HPDE6-E6E7 (cell line): ENCODE data around the gene CSPG4.
"Not testable (repeated sequence)": the region's sequence is repeated elsewhere in the genome, so short reads cannot be mapped to it uniquely, and the experiment has no call there.

Experiments
- DNase-seq: peaks from one replicate; pipeline ENCODE4 v3.0.0; 2011; ENCODE audit warnings: missing footprints; ENCODE audit errors: extremely low spot score

Gene CSPG4

DNA sequence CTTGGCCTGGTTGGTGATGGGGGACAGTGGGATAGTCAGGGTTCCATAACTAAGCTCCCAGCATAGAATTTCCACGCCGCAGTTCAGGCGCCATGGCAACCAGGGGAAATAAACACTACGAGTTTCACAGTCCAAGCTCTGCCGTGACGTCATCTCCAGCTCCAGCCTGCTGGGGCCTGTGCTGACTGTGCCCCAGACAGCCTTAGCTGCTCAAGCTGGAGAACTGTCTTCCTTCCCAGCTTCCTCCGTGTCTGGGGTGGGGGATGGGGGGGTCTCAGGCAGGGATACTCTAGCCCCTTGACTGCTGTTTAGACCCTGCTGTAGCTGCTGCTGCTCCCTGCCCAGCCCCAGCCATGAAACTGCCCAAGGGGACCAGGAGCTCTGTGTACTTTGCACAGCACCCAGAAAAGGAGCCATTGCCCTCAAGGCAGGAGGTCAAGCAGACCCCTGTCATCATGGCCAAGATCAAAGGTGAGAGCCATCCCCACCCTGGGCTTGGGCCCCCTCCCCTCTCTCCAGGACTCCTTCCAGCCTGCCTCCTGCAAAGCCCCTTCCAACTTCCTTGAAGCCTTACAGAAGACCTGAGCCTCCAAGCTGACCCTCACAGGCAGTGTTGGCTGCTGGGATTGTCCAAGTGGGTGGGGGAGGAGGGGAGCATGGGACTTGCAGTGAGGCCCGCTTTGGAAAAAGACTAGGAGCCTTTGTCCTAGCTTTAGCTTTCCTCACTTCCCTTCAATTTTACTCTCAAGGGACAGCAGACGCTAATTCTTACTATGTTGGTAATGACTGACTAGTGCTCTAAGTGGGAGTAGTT lies 11.4 kb upstream of the CSPG4 start:
- peak; percentile 98 for DNase-seq

DNA sequence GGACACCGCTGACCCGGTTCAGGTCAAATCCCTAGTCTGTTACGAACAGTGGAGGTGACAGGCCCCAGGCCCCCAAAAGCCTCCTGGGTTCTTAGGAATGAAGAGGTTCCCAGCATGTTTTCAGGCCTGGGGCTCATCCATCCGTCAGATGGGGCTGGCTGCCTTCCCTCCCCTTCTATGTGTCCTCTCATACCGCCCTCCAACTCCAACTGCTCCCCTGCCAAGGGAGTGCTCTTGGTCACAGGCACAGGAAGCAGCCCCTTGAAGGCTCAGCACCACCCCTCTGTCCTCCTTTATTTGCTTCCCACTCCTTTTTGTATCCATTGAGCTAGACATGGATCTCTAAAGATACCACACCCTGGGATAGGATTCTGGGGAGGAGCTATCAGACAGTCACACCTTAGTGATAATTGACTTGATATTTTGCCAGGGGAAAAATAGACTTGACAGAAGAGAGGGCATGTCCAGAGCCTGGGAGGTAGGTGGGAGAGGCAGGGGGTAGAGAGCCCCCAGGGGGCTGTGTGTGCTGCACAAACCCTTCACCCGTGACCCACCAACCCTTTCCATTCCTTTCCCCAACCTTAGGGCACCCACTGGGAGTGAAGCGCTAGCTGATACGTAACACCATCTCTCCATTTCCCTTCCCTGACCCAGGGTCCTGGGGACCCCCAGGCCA lies 10.7 kb upstream of the CSPG4 start:
- no peak for DNase-seq

DNA sequence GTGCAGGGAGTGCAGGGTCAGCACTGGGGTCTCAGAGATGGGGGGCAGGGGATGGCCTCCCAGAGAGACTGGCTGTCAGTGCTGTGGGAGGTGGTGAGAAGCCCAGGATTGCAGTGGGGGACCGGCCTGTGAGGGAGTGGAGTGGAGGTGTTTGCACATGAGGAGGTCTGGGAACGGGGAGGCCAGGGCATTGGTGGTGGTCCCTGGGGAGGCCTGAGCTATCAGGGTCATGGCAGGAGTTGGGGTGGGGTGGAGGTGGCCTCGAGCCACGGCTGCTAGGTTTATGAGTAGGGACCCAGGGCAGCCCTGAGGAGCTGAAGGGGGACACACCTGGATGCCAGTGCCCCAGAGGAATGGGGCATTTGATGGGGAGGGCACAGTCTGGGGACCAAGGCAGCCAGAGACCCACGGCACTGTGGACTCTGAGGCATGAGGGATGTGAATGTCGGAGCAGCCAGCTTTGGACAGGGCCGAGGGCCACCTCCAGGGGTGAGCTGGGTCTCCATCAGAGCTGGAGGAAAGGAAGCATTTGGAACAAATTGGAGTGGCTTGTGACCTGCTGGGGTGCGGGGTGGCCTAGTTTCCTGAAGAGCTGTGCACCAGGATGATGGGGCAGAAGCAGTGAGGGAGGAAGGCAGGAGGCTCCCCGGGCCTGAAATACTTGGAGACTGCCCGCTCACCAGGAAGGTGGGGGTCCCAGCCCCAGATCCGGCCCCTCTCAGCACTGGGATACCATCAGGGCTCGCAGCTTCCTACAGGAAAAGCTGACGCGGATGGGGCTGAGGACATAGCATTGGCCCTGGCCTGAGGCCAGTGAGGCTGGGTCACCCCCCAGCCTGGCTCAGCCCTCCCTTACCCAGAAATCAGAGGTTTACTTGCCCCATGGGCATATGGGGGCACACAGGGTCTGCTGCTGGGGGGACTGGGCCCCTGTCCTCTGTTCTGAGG lies 9.5 kb upstream of the CSPG4 start:
- DNase-seq, result no peak

DNA sequence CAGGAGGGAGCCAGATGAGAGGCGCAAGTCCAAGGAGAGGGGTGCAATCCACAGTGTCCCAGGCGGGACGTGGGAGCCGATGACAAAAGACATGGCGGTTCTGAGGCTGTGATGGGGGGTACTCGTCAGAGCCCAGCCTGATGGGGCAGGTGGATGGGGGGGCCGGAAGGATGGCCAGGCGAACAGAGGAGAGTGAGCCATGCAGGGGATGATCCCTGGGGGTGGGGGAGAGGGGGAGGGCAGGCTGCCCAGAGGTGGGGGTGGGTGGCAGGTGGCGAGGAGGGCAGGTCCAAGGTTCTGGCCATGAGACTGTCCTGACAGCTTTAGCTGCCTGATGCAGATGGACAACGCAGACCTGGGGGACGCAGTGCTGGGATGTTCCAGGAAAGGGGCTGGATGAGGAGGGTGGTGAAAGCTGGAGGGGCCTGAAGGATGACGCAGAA lies 8.9 kb upstream of the CSPG4 start:
- DNase-seq, result no peak

DNA sequence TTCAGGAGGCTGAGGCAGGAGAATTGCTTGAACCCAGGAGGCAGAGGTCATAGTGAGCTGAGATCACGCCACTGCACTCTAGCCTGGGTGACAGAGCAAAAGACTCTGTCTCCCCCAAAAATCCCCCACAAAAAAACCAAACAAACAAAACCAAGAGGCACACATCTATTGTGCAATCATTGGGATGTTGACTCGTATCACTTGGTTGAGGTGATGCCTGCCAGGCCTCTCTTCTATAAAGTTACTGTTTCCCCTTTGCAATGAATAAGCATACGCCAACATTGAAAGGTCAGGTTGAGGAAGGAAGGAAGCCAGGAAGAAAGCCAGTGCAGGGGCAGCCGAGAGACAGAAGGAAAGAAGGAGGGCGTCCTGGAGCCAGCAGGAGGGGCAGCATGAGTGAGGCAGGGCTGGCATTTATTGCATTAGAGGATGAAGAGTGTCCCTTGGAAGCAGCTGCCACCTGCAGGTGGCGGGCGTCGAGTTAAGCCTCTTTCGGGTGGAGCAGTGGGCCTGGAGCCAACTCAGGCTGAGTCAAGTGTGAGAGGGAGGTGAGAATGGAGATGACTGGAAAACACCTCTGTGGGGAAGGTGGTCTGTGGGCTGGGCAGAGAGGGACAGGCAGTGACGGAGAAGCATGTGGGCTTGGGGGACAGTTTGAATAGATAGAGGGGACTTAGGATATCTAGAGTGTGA lies 8.3 kb upstream of the CSPG4 start:
- peak; percentile 78 for DNase-seq

DNA sequence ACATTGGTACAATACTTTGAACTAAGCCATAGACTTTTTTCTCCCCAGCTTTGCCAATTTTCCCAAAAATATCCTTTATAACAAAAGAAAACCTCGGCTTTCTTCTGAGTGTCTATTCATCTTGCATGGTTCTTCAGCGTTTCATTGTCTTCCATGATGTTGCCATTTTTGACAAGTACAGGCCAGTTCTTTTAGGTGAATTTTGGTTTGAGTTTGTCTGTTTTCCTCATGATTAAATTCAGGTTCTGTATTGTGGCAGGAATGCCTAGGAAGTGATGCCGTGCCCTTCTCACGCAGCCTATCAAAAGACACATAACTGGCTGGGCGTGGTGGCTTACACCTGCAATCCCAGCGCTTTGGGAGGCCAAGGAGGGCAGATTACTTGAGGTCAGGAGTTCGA lies 7.6 kb upstream of the CSPG4 start:
- DNase-seq, result no peak

DNA sequence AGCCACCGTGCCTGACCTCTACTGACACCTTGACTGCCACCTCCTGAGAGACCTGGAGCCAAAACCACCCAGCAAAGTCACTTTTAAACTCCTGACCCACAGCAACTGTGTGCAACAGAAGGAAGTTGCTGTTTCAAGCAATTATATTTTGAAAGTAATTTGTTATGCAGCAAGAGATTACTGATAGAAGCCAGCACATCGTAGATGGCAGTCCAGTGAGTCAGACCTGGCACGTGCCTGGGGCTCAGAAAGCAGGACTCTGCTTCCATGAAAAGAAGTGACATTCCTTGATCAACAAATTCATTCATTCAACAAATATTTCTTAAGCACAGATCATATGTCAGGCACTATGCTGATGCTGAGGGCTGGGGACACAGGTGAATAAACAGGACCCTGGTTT lies 5.7 kb upstream of the CSPG4 start:
- DNase-seq, result no peak

DNA sequence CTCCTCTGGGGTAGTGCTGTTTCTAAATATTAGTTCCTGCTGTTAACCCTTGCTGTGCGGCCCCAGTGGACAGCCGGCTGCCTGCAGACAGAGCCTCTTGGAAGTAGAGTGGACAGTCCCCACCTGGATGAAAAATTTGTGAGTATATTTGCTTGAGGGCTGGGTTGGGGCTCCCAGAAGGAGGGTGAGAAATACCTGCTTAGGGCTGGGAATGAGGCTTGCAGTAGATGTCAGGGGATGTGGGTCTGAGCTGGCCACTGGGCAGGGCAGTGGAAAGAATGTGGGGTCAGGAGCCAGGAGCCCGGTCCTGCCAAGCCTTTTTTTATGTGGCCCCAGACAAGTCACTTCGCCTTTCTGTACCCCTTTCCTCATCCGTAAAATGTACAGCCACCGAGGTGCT lies 4.4 kb upstream of the CSPG4 start:
- DNase-seq, result not testable (repeated sequence)

DNA sequence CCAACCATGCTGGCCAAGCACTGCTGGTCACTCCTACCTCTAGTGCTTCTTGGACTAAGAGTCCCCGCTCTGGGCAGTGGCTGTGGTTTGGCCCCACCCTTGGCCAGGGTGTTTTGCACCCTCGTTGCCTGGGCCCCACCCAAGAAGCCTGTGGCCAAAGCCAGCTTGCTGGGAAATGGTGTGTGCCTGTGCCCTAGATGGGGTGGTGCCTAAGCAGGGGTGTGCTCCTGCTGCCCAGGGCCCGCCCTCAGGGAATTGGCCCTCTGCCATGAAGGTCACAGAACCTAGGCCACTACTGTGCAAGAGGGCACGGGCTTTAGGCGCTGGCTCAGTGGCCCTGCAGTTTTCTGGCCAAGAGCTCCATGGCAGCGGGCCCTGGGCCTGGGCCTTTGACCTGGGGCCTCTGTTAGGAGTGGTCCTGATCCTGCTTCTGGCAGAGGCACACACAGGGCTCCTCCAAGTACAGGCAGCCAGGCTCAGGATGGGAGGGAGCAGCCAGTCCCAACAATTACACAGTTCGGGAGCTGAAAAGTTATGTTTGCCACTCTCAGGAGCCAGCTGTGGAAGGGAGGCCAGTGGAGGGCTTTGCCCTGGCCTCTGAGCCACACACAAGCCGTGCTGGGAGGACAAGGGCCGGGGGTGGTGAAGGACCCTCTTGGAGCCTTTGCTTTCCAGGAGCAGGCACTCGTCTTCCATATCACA lies 3.8 kb upstream of the CSPG4 start:
- DNase-seq, result not testable (repeated sequence)

DNA sequence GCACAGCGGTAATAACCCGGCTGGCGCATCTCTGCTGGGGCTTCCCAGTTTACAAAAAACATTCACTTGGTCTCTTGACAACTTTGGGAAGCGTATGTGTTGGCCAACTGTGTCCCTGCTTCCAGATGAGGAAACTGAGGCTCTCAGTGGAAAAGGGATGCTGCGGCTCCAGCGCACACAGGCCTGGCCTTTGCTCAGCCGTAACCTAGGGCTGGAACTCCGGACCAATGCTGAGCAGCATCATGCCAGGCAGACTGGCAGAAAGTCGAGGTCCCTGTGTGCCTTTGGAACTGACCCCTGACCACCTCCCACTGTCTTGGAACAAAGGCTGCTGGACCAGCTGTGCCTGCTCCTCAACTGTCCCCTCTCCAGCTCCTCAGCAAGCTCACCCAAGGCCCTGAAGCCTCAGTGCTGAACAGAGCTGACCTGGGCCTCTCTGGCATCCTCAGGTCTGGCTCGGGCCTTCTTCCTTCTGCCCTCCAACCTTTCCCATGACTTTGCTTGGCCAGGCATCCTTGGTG lies 2.7 kb upstream of the CSPG4 start:
- DNase-seq, result not testable (repeated sequence)

DNA sequence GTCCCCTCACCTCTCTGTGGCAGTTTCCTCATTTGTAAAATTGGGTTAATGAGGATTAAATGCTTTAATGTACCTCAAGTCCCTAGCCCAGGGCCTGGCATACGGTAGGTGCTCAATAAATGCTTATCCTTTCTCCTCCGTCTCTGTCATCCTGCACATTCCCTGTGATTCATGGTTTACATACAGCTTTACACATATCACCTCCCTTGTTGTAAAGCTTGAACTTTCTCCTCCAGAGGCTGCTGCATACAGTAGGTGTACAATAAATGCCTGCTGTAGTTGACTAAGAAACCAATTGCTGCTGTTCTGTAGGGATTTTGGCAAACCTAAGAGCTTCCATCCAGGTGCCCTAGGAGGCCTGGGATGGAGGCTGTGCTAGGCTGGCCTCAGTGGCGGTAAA lies 1.5 kb upstream of the CSPG4 start:
- DNase-seq, result no peak

DNA sequence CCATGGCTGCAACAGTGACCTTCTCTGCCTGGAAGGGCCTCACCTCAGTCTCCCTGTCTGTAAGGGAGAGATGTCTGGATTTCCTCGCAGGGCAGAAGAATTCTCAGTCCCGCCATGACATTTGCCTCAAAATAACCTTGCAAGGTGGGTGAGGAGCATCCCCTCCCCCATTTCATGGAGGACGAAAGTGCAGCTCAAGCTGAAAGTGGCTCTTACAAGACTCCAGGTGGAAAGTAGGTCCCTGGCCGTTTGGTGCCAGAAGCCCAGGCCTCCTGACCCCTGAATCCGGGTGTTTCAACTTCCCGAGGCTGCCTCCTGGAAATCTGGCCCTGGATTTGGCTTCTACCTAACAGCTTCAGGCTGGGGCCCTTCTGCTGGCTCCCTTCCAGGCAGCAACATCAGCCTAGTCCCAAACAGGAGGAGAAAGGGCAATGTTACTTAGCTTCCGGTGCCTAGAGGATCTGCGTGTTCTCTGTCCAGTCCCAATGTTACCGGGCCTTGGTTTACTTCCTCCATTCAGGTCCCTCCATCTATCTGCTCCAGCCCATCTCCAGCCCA lies 769 bp upstream of the CSPG4 start:
- no peak for DNase-seq

DNA sequence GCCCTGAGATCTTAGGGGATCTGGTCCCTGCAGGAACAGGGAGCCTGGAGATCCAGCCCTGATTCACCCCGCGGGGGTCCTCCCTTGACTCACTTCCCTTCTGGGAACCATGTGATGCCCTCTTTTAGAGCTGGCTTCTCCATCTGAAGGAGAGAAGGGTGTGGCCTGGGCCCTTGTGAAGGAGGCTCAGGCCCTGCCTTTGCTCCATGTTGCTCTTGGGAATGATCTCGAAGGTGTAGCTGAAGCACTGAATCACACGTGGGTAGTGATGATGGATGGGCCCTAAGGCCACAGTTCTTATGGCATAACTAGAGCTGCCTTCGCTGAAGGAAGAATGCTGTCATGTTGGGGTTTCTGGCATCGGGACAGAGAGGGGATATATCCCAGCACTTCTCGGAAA lies 1.2 kb downstream of the CSPG4 start:
- not testable (repeated sequence) for DNase-seq

DNA sequence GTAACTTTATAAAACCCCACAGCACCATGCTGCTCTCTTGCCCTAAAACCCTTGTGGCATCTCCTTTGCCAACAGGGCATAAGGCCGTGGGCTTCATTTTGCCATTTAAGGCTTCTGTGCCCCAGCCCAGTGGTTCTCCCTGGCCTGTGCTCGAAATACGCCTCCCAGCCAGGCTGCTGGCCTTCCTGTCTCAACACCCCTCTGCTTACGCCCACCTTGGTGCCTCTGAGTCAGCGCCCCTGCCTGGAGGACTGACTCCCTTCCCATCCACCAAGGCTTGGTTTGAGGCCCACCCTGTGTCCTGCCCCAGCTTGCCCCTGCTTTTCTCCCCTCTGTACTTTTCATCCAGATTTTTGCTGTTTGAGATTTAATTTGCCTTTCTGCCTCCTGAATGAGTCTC lies 1.8 kb downstream of the CSPG4 start:
- DNase-seq, result not testable (repeated sequence)

DNA sequence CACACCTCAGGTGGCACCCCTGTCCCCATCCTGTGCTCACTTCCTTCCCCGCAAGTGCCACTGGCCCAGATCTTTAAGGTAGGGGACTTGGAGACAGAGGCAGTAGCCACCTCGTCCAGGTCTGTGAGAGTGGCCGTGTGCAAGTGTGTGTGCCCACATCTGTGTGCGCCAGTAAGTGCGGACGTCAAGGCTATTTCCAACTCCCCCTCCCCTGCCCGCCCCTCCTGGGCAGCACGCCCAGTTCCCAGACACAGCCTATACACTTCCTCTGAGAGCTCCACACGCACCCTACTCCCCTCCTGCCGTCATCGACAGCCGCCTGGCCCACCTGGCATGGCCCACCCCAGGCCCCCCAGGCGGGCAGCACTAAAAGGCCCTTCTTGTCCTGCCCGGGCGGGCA lies 3.2 kb downstream of the CSPG4 start:
- DNase-seq, result not testable (repeated sequence)

DNA sequence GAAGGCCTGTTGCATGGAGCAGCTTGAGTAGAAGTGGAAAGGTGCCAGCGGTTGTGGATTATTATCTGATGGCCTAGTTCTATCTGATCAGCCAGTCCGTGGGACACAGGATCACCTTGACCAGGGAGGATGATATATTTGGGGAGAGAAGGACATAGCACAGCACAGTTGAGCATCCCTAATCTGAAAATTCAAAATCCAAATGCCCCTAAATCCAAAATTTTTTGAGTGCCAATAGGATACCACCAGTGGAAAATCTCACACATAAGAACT lies 6.0 kb downstream of the CSPG4 start:
- no peak for DNase-seq

DNA sequence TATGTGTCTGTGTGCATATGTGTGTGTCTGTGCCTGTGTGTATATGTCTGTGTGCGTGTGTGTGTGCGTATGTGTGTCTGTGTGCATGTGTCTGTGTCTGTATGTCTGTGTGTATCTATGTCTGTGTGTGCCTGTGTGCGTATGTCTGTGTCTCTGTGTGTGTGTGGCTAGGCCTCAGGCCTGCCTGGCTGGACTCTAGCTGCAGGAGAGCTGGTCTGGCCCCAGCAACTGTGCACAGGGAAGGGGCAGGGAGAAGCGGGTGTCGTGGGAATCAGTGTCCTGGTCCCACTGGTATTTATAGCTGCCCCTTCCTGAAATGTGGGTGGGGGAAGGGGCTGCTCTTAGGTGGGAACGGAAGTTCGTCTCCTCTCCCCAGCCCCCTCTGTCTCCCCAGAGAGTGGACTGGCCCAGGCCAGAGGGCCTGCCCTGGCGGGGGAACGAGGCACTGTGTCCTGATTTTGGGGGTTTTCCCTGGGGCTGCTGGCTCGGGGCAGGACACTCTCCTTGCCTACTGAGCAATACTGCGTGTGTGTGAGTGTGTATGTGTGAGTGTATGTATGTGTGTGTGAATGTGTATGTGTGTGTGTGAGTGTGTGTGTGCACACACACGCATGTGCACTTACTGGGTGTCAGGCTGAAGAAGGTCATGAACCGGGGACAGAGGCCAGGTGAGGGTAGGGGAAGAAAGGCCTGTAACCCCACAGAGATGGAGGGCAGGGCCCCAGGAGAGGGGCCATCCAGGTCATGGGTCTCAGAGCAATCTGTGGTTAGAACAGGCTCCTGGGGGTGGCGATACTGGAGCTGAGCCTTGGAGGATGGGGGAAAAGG lies 6.6 kb downstream of the CSPG4 start:
- DNase-seq, result no peak

DNA sequence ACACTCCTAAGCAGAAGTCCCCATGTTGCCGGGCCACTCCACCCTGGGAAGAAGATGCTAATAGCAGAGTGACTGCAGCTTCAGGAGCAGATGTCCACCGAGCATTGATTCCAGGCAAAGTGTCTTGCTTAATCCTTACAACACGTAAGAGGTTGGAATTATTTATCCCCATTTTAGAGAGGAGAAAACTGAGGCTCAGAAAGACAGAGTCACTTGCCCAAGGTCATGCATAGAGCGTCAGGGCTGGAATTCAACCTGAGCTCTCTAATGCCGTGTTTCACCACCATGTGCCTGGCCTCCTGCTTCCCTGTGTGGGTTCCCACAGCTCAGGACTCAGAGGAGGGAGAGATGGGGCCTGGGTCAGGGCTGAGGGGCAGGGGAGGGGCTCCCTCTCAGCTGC lies 7.3 kb downstream of the CSPG4 start:
- DNase-seq, result not testable (repeated sequence)

DNA sequence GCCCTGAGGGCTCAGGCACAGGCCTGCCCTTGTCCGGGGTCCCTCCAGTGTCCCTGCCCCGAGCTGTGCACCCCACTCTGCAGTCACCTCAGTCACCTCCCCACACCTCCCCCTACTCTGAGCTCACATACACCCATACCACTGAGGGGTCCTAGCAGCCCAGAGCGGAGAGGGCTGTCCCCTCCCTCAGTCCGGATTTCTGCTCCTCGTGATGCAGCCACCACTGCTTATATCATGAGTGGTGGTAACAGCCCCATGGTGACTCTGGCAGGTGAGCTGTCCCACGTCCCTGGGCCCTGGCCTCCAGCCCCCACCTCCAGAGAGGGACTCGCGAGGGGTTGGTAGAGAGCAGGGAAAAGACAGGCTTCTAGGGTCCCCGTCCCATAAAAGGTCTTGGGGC lies 8.0 kb downstream of the CSPG4 start:
- no peak for DNase-seq

DNA sequence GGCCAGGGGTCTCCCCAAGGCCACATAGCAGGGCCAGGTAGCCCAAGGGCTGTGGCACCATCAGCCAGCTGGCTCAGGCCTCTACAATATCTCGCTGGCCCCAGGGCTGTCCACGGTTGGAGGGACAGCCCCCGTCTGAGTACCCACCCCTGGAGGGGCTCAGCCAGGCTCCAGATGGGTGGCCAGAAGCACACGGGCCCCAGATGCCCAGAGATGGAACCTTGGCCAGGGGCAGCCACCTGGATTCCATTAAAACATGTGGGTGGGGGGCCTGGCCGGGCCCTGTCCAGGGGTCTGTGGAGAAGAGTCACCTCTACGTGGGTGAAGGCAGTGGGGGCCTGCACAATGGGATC lies 8.4 kb downstream of the CSPG4 start:
- no peak for DNase-seq
